ENCODE data around the gene PLEKHB2.
"Not testable (repeated sequence)": the region's sequence is repeated elsewhere in the genome, so short reads cannot be mapped to it uniquely, and the experiment has no call there.

PLEKHB2 gene

GRCh38 chr2:131094463-131095281, 10.5 kb upstream of the PLEKHB2 start:
- no peak for DNase-seq

GRCh38 chr2:131103165-131103564, 2.0 kb upstream of the PLEKHB2 start:
- no peak for DNase-seq

- DNase-seq, result peak; percentile 54
These were observed 515 bp upstream of the PLEKHB2 start for GRCh38 chr2:131104487-131105155.

- peak; percentile 55 for DNase-seq
These were observed 1.0 kb downstream of the PLEKHB2 start for GRCh38 chr2:131105950-131106801.

- DNase-seq, result no peak
These were observed 7.4 kb downstream of the PLEKHB2 start for GRCh38 chr2:131112529-131112928.

GRCh38 chr2:131113566-131114227, 8.6 kb downstream of the PLEKHB2 start:
- DNase-seq, result no peak

- not testable (repeated sequence) for DNase-seq
These were observed 9.8 kb downstream of the PLEKHB2 start for GRCh38 chr2:131114950-131115349.

GRCh38 chr2:131115752-131116151, 10.6 kb downstream of the PLEKHB2 start:
- DNase-seq, result no peak

GRCh38 chr2:131120815-131121317, 15.7 kb downstream of the PLEKHB2 start:
- DNase-seq, result no peak

GRCh38 chr2:131121464-131121863, 16.3 kb downstream of the PLEKHB2 start:
- DNase-seq, result no peak

GRCh38 chr2:131122496-131122895, 17.4 kb downstream of the PLEKHB2 start:
- DNase-seq, result no peak

- DNase-seq, result no peak
These were observed 18.1 kb downstream of the PLEKHB2 start for GRCh38 chr2:131123192-131123591.

GRCh38 chr2:131125195-131125757, 20.1 kb downstream of the PLEKHB2 start:
- DNase-seq, result no peak

- DNase-seq, result no peak
These were observed 21.3 kb downstream of the PLEKHB2 start for GRCh38 chr2:131126436-131126835.

GRCh38 chr2:131127076-131127475, 21.9 kb downstream of the PLEKHB2 start:
- DNase-seq, result no peak

- DNase-seq, result no peak
These were observed 22.8 kb downstream of the PLEKHB2 start for GRCh38 chr2:131127981-131128380.

GRCh38 chr2:131130298-131130596, 25.1 kb downstream of the PLEKHB2 start:
- DNase-seq, result no peak

GRCh38 chr2:131132729-131133128, 27.6 kb downstream of the PLEKHB2 start:
- DNase-seq, result no peak

GRCh38 chr2:131140581-131140980, 35.4 kb downstream of the PLEKHB2 start:
- no peak for DNase-seq

- DNase-seq, result no peak
These were observed 37.7 kb downstream of the PLEKHB2 start for GRCh38 chr2:131142849-131143248.

- DNase-seq, result no peak
These were observed 38.7 kb downstream of the PLEKHB2 start for GRCh38 chr2:131143803-131144202.

- DNase-seq, result no peak
These were observed 39.9 kb downstream of the PLEKHB2 start for GRCh38 chr2:131145040-131145439.

Data from stimulated activated CD4-positive, alpha-beta T cell treated with anti-CD3 and anti-CD28 coated beads, Interleukin-4, amount 100 ng/mL, for 24 hours (primary cell).